ENCODE data around the gene CNDP2. TPM values are rescaled to one million over a fixed set of nuclear protein-coding genes. Genes with fewer than 3 reads are reported as not detected.

CNDP2 gene
- total RNA-seq, 1 experiment from 2014 or later, result 310 TPM

DNA sequence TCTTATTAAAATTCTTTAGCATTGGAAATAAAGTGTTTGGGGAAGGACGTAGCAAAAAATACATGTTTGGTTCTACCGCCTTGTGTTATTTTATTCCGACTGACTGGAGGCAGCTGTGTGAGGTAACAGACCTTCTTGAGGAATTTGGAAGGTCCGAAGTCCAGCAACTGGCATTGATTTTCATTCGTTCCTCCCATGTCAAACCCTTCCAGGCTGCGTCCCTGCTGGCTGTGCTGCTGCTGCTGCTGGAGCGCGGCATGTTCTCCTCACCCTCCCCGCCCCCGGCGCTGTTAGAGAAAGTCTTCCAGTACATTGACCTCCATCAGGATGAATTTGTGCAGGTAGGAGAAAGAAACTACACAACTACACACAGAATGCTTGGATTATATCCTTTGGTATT, 60.0 kb downstream of the CNDP2 start:
- TF ChIP-seq, protein P1, sequence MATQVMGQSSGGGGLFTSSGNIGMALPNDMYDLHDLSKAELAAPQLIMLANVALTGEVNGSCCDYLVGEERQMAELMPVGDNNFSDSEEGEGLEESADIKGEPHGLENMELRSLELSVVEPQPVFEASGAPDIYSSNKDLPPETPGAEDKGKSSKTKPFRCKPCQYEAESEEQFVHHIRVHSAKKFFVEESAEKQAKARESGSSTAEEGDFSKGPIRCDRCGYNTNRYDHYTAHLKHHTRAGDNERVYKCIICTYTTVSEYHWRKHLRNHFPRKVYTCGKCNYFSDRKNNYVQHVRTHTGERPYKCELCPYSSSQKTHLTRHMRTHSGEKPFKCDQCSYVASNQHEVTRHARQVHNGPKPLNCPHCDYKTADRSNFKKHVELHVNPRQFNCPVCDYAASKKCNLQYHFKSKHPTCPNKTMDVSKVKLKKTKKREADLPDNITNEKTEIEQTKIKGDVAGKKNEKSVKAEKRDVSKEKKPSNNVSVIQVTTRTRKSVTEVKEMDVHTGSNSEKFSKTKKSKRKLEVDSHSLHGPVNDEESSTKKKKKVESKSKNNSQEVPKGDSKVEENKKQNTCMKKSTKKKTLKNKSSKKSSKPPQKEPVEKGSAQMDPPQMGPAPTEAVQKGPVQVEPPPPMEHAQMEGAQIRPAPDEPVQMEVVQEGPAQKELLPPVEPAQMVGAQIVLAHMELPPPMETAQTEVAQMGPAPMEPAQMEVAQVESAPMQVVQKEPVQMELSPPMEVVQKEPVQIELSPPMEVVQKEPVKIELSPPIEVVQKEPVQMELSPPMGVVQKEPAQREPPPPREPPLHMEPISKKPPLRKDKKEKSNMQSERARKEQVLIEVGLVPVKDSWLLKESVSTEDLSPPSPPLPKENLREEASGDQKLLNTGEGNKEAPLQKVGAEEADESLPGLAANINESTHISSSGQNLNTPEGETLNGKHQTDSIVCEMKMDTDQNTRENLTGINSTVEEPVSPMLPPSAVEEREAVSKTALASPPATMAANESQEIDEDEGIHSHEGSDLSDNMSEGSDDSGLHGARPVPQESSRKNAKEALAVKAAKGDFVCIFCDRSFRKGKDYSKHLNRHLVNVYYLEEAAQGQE (IDR thresholded peaks at IDR 0.05; ENCODE audit: insufficient read depth in 1 of 2, low read depth in 2 of 2, low read length in 1 of 2), result no peak
- TF ChIP-seq, protein P2, sequence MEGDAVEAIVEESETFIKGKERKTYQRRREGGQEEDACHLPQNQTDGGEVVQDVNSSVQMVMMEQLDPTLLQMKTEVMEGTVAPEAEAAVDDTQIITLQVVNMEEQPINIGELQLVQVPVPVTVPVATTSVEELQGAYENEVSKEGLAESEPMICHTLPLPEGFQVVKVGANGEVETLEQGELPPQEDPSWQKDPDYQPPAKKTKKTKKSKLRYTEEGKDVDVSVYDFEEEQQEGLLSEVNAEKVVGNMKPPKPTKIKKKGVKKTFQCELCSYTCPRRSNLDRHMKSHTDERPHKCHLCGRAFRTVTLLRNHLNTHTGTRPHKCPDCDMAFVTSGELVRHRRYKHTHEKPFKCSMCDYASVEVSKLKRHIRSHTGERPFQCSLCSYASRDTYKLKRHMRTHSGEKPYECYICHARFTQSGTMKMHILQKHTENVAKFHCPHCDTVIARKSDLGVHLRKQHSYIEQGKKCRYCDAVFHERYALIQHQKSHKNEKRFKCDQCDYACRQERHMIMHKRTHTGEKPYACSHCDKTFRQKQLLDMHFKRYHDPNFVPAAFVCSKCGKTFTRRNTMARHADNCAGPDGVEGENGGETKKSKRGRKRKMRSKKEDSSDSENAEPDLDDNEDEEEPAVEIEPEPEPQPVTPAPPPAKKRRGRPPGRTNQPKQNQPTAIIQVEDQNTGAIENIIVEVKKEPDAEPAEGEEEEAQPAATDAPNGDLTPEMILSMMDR (IDR thresholded peaks at IDR 0.05), result no peak
- TF ChIP-seq POLR2AphosphoS5 (IDR thresholded peaks at IDR 0.05; ENCODE audit: low read depth, low read length) (no peak), TCF7L2 (IDR thresholded peaks at IDR 0.05; ENCODE audit: low read depth, low read length) (no peak), SIN3A (IDR thresholded peaks at IDR 0.05; ENCODE audit: borderline replicate concordance, insufficient read depth, low read depth, low read length) (no peak)
- no peak for ATAC-seq
- Histone ChIP-seq H3K9me3 (ENCODE audit: control insufficient read depth, insufficient read depth, low read depth, low read length) (no peaks in the 10 kb centered on the region), H3K36me3 (ENCODE audit: control insufficient read depth, insufficient read depth, low read length) (no peaks in the 10 kb centered on the region), H3K27ac (ENCODE audit: low read length) (no peak overlapping the region), H3K4me3 (ENCODE audit: low read depth in 2 of 2, low read length in 2 of 2) (no peak overlapping the region), H3K27me3 (ENCODE audit: control insufficient read depth, insufficient read depth, low read length) (peaks cover 10% of the 10 kb centered on the region; the same call in 1 of the 2 replicates), H3K4me1 (ENCODE audit: control insufficient read depth, insufficient read depth, low read length) (no peaks in the 10 kb centered on the region)
- DNase-seq (ENCODE audit: low read depth, low spot score), result no peak
- CTCF ChIA-PET, result no interaction called here
- intact Hi-C loops (cut with micrococcal nuclease; ENCODE audit: unreplicated experiment), result no loop called here
- BruUV-seq (replicated peaks), result no TSS peak
- POLR2A ChIA-PET, result no interaction called here
- in situ Hi-C loops (cut with HindIII; ENCODE audit: low pct_unique_long_range_greater_than_20kb, low sequenced_read_pairs), result no loop called here

DNA sequence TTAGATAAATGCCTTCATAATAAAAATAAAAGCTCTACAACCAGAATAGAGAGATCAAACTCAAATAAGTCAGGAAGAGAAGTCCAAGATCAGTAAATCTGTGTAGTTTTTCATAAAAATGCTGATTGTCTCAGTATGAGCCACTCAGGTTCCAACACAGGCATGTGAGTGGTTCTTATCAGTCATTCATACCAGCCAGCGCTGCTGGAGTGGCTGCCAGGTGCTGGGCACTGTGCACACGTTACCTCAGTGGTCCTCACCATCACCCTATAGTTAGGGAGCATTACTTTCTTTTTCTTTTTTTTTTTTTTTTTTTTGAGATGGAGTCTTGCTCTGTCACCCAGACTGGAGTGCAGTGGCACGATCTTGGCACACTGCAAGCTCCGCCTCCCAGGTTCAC, 61.9 kb downstream of the CNDP2 start:
- TF ChIP-seq TCF7L2 (IDR thresholded peaks at IDR 0.05; ENCODE audit: low read depth, low read length) (no peak), SIN3A (IDR thresholded peaks at IDR 0.05; ENCODE audit: borderline replicate concordance, insufficient read depth, low read depth, low read length) (no peak), POLR2AphosphoS5 (IDR thresholded peaks at IDR 0.05; ENCODE audit: low read depth, low read length) (no peak)
- TF ChIP-seq, protein P1 (IDR thresholded peaks at IDR 0.05; ENCODE audit: insufficient read depth in 1 of 2, low read depth in 2 of 2, low read length in 1 of 2), result no peak
- TF ChIP-seq, protein P2 (IDR thresholded peaks at IDR 0.05), result no peak
- CTCF ChIA-PET, result no interaction called here
- in situ Hi-C loops (cut with HindIII; ENCODE audit: low pct_unique_long_range_greater_than_20kb, low sequenced_read_pairs), result no loop called here

More for the DNA sequence above, 61.9 kb downstream of the CNDP2 start:
- ATAC-seq, result no peak
- intact Hi-C loops (cut with micrococcal nuclease; ENCODE audit: unreplicated experiment), result no loop called here
- BruUV-seq (replicated peaks), result no TSS peak
- Histone ChIP-seq H3K4me1 (ENCODE audit: control insufficient read depth, insufficient read depth, low read length) (no peaks in the 10 kb centered on the region), H3K4me3 (ENCODE audit: low read depth in 2 of 2, low read length in 2 of 2) (no peak overlapping the region), H3K27me3 (ENCODE audit: control insufficient read depth, insufficient read depth, low read length) (peaks cover 10% of the 10 kb centered on the region; the same call in 1 of the 2 replicates), H3K9me3 (ENCODE audit: control insufficient read depth, insufficient read depth, low read depth, low read length) (no peaks in the 10 kb centered on the region), H3K27ac (ENCODE audit: low read length) (no peak overlapping the region), H3K36me3 (ENCODE audit: control insufficient read depth, insufficient read depth, low read length) (no peaks in the 10 kb centered on the region)
- no peak for DNase-seq (ENCODE audit: low read depth, low spot score)
- POLR2A ChIA-PET, result interaction anchor here (0.7 kb wide), 1 partner anchor 53 kb away, joined by 7 read pairs; no protein-coding TSS in a partner anchor

All from Panc1 (cell line).